Pons (tissue), 1 donor: ENCODE measurements around the gene ENTPD2.
A peak's percentile ranks its signal among the peaks of the same experiment; 100 is the strongest.

Experiments used
- DNase-seq: peaks from one replicate; pipeline ENCODE4 v3.0.0-alpha.2; 2016; ENCODE audit warnings: low spot score

The ENTPD2 gene

DNA sequence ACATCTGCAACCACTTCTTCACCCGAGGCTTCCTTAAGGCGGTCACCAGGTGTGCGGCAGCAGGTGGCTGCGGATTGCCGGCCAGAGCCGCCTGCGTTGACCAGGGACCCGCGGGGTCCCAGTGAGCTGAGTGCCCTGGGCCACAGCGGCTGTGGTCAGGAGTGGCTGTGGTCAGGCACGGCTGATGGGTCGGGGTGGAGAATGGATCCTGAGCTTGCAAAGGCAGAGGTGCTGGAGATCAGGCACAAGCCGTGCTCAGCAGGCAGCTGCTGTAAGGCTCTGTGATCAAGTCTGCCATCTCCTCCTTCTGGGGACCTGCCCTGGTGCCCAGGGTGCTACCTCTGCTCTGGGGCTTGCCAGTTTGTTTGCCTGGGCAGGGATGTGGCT is 25.5 kb upstream of the ENTPD2 start:
- no peak for DNase-seq

DNA sequence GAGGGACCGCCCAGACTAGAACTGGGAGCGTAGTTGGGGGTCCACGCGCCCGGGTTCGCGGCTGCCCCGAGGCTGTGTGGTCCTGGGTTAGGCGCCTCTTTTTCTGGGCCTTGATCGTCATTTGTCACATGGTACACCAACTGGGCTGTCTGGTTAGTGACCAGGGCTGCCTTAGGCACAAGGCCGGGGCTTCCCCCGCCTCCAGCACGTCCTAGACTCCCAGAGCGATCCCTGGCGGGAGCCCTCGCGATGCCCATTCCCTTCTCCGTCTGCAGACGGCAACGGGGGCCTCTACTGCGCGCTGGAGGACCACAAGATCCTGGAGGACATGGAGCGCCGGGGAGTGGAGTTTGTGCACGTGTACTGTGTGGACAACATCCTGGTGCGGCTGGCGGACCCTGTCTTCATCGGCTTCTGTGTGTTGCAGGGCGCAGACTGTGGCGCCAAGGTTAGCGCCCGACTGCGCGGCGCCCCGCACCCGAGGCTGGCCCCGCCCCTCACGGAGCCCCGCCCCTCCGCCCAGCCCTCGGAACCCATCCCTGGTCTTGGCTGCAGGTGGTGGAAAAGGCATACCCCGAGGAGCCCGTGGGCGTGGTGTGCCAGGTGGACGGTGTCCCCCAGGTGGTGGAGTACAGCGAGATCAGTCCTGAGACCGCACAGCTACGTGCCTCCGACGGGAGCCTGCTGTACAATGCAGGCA is 25.0 kb upstream of the ENTPD2 start:
- DNase-seq = no peak

DNA sequence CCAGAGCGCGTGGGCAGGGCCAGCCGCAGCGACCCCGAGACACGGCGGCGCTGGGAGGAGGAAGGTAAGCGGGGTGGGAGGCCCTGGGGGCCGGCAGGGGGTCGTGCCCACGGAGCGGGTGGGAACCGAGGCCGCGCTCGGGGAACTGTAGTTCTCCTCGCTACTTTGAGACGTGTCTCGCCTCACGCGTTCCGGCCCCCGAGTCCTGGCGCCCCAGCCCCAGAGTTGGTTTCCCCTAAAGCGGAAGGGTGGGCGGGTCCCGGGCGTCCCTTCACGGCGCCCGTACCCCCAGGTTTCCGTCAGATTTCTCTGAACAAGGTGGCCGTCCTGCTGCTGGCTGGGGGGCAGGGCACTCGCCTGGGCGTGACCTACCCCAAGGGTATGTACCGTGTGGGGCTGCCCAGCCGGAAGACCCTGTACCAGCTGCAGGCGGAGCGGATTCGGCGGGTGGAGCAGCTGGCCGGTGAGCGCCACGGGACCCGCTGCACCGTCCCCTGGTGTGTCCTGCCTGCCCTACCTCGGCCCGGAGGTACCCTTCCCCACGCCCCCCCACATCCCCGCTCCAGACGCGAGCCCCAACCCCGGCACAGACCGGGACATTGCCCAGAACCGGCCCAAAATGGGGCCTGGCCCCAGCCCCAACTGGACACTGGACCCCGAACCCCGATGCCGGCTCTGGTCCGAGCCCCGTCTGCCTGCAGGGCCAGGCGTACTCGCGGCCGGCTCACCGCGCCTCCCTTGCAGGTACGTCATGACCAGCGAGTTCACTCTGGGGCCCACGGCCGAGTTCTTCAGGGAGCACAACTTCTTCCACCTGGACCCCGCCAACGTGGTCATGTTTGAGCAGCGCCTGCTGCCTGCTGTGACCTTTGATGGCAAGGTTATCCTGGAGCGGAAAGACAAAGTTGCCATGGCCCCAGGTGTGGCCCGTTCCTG is 24.2 kb upstream of the ENTPD2 start:
- no peak for DNase-seq

DNA sequence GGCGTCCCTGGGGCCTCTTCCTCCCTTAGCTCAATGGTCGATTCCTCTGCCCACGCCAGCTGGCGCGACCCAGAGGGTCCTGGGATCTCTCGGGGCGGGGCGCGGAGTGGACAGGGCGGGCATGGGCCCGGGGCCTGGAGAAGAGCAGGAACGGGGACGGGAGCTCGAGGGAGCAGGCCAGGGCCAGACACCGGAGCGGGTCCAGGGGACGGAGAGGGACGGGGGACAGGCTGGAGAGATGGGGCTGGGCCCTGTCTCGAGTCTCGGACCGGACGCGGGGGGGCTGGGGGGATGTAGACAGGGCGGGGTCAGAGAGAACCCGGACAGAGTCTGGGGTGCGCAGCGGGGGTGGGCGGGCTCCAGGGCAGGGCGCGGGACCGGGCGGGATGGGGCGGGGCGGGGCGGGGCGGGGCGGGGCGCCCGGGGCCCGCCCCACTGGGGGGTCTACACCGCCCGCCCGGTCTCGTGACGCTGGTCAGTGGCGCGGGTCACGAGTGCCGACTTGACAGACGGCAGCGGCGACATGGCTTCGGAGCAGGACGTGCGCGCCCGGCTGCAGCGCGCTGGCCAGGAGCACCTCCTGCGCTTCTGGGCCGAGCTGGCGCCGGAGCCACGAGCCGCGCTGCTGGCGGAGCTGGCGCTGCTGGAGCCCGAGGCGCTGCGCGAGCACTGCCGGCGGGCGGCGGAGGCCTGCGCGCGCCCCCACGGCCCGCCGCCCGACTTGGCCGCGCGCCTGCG is 23.3 kb upstream of the ENTPD2 start, which contains the start of gene UAP1L1:
TSS of gene UAP1L1 (plus strand) at position 508 of the 738 bp plus-strand sequence. CDS start at position 524, 16 bp downstream.
- peak; percentile 59 for DNase-seq

DNA sequence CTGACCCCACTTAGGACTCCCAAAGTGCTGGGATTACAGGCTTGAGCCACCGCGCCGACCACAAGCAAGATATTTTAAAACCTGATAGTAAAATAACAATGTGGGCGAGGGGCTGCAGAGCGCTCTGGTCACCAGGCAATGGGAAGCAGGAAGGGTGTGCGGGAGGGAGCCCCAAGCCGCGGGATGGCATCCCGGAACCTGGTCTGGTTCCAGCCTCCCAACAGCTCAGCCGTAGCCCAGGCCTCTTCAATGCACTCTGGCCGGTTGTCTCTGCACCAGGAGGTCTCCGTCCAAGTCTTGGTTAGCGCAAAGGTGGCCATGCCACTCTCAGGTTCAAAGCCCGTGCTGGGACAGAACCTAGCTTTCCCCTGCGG is 22.8 kb upstream of the ENTPD2 start:
- DNase-seq = no peak

DNA sequence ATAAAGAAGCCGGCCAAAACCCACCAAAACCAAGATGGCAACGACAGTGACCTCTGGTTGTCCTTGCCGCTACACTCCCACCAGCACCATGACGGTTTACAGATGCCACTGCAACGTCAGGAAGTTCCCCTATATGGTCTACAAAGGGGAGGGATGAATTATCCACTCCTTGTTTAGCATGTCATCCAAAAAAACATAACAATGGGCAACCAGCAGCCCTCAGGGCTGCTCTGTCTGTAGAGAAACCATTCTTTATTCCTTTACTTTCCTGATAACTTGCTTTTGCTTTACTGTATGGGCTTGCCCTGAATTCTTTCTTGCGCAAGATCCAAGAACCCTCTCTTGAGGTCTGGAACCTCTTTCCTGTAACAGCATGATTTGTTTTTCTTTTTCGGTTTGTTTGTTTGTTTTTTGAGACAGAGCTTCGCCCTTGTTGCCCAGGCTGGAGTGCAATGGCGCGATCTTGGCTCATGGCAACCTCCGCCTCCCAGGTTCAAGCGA is 21.5 kb upstream of the ENTPD2 start:
- no peak for DNase-seq

DNA sequence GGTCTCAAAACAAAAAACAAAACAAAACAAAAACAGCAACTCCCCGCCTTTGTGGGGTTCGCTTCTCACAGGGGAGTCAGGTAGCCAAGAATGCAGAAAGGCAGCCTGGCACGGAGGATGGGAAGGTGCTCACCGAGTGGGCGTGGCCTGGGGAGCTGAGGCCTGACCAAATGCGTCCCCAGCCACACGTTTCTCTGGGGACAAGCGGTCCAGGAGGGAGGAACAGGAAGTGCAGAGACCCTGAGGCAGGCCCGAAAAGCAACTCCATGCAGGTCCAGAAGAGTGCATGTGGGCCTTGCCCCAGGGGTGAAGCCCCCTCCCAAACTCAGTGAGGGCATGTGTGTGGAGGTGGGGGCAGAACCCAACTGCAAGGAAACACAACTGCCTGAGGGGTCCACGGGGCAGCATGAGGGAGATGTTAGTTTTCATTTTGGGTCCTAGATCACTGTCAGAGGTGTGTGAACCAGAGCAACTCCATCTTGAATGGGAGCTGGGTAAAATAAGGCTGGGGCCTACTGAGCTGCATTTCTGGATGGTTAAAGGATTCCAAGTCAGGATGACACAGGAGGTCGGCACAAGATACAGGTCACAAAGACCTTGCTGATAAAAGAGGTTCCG is 20.9 kb upstream of the ENTPD2 start:
- no peak for DNase-seq

DNA sequence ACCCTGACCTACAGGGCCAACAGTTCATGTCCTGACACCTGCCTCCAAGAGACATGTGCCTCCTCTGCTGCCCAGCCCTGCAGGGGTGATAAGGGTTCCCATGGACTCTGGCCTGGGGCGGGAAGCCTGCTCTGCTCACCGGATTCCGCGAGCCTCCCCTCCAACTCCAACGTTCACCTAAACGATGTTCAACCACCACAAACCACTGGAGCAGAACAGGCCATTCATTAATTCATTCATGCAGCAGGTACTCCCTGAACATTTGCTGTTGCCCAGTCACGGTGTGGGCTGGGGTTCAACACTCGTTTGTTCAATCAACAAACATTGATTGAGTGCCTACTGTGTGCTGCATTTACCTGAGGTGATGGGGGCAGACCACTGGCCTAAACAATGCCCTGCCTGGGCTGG is 20.1 kb upstream of the ENTPD2 start:
- no peak for DNase-seq

DNA sequence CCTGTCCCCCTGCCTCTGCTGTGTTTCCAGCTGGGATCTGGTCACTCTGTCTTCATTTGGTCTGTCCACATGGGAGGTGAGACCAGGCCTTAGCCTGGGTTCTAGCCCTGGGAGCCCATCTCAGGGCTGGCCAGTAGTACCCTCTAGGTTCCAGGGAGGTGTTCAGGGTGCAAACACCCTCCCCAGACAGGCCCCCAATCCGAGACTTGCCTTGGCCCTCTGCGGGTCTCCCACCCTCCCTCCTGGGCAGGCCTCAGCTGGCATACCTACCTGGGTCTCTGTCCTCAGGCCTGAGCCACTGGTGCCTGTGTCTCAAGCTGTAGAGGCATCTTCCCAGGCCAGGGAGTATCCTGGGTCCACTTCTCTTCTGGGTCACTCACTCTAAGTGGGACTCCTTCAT is 17.4 kb upstream of the ENTPD2 start:
- no peak for DNase-seq

DNA sequence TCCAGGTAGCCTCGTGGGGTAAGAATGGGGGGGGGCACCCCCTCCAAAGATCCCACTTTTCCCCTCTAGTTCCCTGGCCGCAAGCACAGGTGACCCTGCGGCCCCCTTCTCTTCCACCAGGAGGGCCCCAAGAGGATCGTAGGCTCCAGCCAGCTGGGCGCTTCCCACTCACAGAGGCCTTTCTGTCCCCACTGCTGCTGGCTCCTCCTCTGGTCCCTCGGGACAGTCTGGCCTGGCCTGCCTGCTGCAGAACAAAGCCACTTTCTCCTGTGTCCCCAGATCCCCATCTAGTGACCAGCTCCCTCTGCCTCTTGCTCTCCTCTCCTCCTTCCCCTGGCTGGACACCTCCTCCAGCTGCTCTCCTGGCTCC is 17.0 kb upstream of the ENTPD2 start:
- peak; percentile 96 for DNase-seq

DNA sequence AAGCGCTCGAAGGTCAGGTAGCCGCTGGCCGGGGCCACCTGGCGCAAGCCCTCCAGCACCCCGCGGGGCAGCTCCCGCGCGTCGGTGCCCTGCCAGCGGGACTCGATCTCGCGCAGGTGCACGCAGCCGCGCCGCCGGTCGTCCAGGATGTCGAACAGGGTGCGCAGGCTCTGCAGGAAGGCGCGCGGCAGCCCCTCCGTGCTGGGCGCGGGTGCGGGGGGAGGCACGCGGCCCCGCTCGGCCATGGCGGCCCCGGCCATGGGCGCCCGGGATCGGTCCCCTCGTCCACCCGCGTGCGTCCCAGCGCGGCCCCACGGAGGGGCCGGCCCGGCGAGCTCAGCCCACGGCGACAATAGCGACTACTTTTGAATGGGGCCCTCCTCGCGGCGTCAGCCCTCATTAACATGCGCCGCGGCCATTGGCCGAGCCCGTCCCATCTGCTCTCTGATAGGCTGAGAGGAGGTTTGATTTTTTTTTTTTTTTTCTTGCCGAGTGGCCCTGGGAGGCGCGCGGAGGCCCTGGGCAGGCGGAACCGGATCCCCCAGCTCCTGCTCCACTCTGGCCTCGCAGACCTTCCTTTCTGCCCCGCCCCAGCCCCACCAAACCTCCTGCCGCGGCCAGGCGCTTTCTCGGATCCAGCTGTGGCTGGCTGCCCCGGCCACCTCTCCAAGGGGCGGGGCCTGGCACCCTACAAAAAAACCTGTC is 16.5 kb upstream of the ENTPD2 start, which contains the start of gene SAPCD2:
TSS of gene SAPCD2 (minus strand) at position 357 of the 705 bp plus-strand sequence. CDS start at position 260, 97 bp downstream.
- peak; percentile 92 for DNase-seq

DNA sequence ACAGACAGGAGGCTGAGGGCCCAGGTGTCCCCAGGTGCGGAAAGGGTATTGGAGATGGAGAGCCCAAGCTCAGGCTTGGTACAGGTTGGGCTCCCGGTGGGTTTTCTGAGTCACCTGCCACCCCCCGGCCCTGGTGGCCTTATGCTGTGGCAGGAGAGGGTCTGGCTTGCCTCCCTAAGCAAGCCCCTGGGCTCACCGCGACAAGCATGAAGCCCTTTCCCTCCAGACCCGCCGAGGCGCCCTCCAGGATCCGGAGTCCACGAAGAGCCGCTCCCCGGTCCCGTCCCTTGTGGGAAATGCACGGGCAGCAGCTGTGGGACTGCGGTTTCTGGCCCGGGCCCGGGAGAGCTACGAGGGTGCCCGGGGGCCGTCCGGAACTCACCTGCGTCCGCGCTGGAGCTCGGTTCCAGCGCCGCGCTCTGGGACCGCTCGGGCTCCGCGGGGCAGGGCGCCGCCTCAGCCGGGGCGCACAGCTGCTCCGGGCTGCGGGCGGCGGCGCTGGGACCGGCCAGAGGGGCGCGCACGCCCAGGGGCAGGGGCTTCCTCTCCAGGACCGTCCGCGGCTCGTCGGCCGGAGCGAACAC is 15.7 kb upstream of the ENTPD2 start:
- no peak for DNase-seq

DNA sequence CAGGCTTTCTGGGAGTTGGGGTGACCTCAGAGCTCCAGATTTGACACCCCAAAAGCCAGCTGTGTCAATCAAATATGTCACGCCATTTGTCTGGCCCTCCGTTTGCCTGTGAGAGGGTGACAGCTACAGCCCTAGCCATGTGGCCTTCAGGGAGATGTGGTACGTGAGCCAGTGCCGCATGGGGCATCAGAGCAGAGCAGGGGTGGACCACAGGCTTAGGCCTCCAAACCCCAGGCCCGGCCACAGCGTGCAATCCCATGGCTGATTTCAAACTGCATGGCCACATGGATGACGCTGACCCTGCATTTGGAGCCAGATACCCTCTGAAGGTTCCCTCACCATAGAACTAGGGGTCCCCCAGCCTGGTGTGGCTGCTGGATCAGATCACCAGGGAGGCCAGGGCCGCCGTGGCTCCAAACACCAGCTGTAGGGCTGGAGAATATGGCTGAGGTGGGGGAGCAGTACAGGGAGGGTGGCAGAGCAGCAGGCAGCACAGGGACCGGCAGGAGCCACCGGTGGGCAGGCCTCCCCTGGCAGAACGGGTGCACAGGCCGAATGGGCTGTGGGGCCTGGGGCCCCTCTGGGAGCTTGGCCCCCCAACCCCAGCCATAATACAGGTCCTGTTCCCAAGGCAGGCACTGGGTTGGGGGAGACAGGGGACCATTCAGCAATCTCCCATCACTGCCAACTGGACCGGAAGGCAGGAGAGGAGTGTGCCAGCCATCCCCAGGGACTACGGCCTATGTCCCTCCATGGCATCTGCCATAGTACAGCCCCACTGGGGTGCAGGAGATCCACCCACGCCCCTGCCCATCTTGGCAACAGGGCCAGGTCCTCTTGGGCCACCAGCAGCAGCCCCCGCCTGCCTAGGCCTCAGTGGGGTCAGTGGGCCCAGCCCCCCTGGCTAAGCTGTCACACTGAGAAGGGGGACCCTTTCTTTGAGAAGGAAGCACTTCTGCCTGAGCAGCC is 15.0 kb upstream of the ENTPD2 start:
- no peak for DNase-seq

DNA sequence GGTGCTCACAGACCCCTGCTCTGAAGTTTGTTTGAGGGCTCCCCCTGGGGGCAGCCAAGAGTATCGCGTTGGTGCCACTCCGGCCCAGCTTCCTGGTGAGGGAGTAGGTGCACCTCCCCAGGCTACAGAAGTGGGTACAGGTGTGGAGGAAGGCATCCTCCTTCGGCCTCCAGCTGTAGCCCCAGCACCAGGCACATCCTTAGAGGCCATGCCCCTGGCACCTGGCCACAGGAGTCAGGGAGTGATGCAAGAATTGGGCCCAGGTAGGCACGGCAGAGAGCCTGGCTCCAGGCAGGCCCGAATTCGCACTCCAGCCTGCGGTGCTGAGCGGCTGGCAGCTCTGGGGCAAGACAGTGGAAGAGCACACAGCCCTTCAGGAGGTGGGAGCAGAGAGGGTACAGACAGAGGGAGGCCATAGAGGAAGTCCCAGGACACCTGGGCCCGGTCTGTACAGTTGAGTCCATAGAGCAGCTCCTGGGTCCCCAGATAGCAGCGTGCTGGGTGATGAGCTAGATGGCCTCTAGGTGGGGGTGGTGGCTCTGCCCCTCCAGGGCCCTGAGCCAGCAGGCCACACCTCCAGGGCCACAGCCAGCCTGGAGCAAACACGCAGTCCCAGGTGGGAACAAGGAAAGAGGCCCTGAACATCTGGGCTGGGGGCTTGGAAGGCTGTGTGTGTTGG is 14.1 kb upstream of the ENTPD2 start:
- peak; percentile 85 for DNase-seq

DNA sequence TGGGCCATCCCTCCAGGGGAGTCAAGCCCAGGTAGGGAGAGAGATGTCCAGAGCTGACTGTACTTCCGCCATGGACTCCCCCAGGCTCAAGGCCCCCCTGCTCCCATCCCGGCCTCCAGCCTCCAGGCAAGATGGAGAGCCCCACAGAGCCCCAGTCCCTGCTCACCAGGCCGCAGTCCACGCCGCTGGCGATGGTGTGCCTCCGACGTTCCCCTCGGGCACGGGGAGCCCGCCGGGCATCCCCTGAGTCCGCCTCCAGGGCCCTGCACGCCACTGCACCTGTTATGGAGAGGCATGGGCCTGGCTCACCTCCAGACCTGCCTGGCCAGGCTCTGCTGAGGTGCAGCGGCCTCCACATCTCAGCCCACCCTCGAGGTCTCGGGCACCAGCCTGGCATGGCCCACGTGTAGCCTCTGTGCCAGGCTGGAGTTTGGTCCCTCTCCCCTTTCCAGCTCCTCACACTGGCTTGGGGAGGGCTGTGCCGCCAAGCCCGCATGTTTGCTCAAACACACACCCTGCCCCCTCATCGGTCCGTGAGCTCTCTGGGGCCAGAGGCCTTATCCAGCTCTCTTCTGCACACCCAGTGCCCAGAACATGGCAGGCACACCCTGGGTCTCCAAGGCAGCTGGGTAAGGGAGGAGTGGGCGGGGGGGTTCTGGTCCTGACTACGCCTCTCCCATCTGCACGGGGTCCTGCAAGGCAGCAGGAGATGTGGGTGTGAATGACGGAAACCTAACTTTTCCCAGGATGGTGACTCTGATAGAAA is 12.4 kb upstream of the ENTPD2 start:
- no peak for DNase-seq

DNA sequence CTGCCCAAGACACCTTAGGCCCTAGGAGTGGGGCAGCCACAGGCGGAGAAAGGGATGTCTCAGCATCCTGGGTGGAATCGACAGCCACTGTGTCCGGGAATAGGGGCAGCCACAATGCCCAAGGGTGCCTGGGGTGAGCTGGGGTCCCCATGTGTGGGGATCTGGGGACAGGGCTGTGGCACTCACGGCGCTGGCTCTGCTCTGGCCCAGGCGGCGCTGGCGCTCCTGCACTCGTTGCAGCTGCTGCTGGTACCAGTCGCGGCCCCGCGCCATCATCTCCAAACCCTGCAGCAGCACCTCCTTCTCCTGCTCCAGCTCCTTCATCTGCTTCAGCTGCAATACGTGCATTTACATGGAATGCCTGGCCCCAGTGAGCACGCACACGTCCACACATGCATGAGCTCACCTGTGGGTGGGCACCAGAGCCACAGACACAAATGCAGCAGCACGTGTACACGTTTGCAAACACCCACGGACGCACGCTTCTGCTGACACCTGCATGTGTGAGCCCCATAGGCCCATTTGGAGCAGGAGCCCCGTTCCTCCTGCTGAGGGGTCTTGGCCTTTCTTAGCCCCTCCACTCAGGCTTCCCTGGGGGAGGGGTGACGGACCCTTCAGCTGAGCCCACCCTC is 11.6 kb upstream of the ENTPD2 start:
- no peak for DNase-seq

DNA sequence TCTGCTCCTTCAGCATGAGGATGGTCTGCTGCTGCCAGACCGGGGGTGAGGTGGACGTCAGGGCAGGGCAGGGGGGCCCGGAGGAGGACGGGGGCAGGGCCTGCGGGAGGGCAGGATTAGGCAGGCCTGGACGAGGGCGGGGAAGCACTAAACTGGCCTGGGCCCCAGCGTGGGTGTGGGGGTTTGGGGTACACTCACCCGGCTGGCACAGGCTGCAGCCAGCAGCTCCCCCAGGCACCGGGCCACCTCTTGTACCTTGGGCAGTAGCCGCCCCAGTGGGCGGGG is 11.0 kb upstream of the ENTPD2 start:
- no peak for DNase-seq
